GM18498 (cell line): ENCODE results near the gene TP53TG5.
A peak's percentile ranks its signal among the peaks of the same experiment; 100 is the strongest.

Source experiments
- ATAC-seq: cut with Tn5 transposase; IDR thresholded peaks from one replicate; pipeline ENCODE4 v1.9.1; 2021; ENCODE audit warnings: mild to moderate bottlenecking, moderate library complexity; ENCODE audit not compliant: unreplicated experiment

TP53TG5 gene

DNA sequence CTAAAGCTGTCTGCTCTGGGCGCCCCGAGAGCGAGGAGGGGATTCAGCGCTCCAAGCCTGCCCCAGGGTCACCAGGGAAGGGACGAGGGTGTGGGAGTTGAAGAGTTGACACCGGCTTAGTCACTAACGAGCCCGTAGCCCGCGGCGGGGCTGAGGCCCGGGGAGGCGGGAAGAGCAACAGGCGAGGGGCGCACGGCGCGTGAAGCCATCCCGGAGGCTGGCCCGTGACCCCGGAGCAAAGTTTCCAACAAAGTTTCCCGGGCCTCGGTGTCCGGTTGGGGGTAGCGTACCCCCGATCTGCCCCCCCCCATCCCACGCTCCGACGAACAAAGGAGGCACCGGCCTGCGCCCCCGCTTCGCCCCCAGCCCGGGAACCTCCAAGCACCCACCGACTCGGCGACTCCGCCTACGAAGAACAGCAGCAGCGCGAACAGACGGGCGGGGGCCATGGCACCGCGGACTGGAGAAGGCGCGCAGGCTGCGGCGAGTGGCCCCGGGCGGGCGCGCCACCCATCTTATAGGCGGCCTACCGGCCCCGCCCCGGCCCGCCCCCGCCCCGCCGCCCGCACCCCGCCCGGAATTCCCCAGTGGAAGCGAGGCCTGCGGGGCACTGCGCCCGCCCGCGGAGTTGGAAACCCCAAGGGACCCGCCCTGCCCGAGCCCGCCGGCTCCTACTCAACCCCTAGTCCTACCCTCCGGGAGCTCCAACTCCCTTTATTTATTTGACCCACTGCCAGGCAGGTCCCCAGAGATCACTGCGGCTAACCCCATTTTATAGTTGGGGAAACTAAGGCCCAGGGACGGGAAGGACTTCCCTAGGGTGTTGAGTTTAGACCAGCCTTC is 30.0 kb downstream of the TP53TG5 start, which contains the start of gene SDC4:
Gene SDC4, minus strand, starts transcription at position 489 of the 843 bp plus-strand sequence. Its CDS starts 40 bp downstream, at position 449.
- ATAC-seq: peak; percentile 53

DNA sequence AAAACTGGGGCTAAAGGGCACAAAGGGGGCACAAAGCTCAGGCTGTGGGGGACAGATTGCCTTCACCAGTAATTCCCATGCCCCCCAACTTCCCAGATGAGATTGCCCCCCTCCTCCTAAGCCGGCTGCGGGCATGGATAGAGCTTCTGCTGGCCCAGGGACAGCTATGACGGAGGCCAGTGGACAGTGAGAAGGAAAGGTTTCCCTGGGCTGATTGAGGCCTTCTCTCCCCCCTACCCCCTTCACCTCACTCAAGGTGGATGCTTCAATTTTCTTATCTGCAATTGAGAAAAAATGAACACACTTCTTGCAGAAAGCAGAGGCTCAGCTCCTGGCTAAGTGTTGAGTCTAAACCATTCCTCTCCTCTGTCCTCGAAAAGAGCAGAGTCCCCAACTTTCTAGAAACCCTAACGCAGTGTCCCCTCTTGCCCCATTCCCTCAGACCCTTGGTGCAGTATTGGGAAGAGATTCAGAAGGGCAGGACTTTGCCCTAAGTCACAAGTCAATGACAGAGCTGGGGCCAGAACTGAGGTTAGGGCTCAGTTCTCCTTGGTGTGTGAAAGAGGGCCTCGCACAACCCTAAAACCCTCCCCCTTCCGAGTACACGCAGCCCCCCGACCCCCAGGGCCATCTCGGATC is 30.7 kb downstream of the TP53TG5 start:
- no peak for ATAC-seq

DNA sequence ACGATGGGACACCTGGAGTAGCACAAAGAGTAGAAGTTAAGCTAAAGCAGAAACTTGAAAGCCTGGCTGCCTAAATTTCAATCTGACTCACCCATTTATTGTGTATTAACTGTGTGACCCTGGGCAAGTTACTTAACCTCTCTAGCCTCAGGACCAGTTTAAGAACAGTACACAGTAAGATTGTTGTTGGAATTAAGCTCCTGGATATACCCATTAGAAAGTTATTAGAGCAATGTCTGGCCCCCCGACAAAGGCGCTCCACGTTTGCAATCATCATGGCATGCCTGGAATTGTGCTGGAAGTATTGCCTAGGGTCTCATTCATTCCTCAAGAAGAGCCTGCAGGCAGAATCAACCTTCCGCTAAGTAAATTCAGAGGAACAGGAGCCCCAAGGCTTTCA is 31.3 kb downstream of the TP53TG5 start:
- ATAC-seq: no peak

DNA sequence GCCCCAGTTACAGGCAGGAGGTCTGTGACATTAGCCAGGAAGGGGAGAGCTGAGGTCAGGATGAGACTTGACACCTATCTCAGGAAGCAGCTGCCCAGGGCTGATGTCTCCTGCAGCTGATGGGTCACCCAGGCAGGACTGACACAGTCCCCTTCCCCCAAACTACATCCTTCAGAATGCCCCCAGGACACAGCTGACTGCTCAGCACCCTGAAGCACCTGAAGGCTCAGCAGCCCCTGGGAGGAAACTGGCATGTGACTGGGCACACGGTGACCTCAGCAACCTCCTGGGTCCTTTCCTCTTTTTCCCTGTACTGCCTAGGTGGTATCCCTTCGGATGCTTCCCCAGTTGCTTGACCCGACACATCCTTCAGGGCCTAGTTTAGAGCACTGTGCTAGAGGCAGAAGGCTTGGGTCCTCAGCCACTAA is 31.8 kb downstream of the TP53TG5 start:
- ATAC-seq: no peak

DNA sequence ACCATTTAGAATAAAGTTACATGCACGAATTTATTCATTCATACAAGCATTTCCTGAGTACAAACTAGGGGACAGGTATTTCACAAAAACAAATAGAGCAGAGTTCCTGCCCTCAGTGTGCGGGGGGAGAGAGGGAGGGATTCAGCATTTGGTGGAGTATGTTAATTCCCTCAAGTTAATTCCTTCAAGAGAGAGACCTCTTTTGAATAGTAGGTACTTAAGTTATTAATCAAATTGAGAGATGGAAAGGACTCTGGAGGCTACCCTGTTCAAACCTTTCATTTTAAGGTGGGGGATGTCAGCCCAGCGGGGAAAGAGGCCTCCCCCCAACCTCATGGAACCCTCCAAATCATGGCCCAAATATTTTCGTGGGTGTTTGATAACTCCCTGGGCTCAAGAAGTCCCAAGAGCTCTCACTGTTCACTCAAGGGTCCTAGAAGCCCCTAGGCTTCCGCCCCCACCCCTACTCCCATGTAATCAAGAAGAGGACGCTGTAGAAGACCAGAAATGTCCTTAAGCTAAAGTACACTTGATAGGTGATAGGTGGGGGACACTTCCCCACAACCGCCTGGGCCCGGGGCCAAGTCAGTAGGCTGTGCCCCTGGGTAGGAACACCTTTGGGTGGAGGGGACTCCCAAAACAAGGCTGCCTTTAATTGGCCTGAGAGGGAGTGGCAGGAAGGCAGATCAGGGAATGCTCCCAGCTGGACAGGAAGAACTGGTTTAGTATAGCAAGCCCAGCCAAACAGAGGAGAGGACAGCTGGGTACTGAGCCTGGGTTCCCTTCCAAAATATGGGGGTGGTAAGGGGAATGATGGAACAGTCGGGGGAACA is 32.8 kb downstream of the TP53TG5 start:
- no peak for ATAC-seq

DNA sequence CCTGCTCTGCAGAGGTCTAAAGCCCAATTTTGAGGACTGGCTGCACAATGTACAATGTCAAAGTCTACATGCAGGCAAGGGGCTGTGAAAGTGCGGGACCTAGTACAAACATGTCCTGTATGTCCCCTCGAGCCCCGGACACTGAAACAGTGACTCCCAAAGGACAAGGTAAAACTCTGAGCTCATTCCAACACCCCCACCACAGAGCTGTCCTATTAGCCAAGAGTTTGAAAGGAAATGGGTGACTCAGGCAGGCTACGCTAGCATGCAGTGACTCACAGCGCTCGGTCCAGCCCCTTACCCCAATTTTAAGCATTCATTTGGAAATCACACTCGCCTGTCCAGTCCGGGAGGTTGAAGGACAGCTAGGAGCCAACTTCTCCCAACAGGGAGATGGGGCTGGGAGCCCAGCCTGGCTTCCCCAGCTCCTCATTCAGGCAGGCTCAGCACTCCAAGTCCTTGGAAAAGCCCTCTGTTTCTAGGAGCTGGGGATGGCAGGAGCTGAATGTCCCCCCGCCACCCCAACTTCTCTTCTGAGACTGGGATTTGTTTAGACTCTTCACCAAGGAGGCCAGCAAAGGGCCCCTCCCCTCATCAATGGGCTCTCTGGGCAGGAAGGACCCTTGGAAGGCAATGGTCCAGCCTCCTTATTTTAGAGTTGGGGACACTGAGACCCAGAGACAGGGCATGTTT is 33.8 kb downstream of the TP53TG5 start:
- no peak for ATAC-seq

DNA sequence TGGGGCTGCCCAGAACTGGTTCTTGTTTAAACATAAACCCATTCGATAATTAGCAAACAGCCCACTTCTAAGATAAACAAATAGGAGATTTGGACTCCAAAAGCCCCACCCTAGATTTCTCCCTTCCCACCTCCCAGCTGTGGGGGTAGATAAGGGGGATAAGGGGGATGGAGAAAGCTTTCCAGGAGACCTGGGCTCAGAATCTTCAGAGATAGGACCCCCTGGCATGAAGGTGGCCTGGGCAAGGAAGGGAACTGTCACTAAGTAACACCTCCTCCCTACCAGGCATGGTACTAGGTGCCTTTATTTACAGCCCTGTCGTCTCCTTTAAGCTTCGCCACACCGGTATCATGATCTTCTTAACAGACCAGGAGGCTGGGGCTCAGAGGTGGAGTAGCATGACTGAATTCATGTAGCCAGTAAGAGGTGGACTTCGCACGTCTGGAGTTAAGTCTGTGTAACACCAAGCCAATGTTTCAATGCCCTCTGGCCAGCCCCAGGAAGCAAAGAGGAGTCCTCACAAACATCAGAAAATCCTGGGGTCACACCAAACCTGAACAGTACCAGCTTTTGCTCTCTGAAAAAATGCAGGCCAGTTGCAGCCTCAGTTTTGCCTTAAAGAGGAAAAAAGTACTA is 34.5 kb downstream of the TP53TG5 start:
- no peak for ATAC-seq

DNA sequence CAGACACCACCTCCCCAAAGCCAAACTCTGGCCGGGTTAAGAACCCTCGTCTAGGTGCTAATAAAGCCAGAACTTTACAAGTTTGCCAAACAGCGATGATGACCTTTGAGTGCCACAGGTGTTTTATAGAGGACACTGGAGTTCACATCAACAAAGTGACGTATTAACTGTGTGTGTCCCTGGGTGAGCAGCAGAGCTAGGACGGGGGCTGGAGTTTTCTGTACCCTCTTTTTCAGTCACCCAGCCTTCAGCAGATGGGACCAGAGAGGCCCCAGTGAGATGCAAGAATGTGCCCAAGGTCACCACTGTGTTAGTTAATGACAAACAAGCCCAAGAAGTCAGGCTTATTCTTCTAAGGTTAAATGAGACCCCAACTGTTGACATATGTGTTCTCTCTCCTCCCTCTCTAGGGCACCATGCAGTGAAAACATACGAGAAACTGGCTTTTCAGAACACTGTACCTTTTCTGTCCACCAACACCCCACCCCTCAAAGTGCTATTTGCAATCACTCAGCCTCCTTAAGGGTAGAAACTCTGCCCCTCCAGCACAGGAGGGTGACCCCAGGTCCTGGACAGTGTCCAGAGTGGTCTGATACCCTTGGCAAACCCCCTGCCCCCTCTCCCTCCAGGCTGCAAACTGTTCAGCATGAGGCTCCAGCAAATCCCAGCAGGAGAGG is 35.1 kb downstream of the TP53TG5 start:
- no peak for ATAC-seq

DNA sequence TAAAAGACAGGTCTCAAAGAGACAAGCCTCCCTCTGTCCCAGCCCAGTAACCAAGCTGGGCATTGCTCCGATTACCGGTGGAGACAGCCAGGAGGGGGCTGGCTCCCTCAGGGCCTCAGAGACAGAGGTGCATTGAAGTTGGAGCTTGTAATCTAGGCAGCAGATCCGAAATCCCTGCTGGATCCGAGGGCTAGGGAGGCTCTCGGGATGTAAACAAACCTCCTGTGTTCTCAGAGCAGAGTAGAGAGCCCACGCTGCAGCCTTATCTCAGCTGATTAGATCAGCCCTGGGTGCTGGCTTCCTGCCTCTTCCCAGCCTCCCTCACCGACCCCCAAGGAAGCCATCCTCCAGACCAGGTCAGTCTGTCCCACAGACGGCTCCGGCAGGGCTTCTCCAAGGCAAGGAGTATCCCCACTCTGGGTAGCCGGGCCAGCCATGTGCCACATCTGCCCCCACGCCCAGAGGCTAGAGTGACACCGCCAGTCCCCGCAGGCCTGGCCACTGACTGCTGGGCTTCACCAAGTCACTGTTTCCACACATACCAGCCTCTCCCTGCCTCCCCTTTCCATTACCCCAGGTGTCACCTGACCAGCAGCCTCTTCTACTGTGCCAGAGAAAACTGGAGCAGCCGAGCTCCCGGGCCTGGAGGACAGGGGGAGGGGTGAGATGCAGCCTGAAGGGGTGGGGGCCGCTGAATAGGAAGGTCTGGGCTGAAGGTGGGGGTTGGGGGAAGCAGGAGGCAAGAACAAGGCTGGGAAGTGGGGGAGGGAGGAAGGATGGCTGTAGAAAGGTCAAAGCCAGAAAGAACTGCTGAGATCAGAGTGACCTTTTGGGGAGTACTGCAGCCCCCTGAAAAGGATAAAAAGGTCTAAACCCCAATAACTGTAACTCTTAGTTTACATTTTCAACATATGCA is 35.9 kb downstream of the TP53TG5 start:
- ATAC-seq: no peak

DNA sequence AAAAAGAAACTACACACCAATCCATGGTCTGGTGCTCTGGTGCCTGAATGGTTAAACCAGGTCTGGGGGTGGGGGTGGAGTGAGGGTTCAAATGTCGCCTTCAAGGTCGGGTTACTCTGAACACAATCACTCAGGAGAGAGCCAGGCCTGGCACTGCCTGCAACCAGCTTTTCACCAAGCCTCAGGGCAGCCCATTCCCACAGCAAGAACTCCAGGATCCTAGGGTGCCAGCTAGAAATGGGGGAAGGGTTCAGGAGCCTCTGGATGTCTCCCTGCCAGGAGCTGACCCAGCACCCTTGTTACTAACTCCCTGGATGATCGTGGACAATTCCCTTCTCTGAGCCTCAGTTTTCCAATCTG is 36.6 kb downstream of the TP53TG5 start:
- no peak for ATAC-seq

DNA sequence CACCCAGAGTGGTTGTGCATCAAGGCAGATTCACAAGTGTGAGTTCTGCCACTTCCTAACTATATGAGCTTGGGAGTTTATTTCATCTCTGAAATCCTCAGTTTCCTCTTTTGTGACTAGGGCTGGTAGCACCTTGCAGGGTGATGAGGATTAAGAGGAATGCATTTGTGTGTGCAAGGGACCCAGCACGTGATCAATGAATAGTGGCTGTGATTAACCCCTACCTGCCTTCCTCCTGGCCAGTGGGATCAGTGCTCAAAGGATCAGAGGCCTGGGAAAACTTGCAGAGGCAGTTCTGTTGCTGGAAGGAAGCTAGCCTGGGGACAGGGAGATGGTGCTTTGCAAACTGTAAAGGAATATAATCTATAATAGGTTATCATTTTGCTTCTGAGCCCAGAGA is 37.2 kb downstream of the TP53TG5 start:
- no peak for ATAC-seq

DNA sequence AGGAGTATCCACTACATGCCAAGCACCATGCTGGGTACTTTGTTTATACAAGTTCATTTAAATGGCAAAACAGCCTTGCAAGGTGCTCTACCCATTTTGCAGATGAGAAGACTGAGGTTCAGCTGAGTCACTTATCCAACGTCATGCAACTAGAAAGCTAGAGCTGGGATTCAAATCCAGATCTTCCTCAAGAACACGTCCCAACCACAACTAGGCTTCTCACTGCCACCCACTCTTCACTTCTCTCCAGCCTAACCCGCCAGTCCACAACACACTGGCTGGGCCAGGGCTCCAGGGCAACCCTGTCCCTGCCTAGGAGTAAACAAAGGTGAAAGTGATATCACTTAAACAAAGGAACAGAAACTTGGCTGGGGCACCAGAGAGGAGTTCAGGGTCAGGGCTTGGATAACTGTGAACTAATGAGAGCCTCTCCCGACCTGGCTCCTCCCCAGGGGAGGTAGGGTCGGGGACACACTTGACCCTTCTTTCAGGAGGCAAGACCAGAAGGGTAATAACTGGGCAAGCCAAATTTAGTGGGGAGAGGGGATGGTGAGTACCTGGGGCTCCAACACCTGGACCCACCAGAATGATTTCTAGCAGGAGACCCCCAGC is 37.8 kb downstream of the TP53TG5 start:
- no peak for ATAC-seq

DNA sequence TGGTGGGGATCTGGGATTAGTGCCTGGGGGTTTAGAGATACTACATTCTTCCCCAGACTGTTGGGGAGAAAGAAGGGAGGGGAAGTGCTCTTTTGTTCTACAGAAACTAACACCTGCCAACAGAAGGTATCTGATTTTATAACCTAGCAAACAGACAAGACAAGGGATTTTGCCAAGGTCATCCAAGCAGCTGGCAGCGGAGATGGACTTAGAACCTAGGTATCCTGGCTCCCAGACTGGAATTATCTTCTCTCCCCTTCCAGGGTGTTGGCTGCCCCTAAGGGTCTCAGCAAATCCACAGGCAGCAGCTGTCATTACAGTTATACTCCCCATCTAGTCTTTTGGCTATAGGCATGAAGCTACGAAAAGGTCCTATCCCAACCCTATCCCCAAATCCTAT is 38.3 kb downstream of the TP53TG5 start:
- ATAC-seq: no peak

DNA sequence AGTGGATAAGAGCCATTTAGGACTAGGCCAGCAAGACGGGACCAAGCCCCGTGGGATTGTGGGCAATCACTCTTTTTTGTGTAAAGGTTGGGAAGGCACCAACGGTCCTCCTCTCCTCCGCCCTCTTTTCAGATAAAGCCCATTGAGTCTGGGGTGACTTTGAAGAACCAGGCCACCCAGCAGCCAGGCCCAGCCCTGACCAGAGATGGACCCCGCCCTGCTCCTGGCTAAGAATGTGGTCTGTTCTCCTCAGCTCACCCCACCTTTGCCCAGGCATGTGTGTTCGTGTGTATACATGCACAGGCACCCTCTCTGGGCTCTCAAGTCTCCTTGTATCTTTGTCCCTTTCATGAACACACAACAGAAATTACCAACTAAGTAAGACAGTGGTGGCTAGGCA is 39.0 kb downstream of the TP53TG5 start:
- no peak for ATAC-seq

DNA sequence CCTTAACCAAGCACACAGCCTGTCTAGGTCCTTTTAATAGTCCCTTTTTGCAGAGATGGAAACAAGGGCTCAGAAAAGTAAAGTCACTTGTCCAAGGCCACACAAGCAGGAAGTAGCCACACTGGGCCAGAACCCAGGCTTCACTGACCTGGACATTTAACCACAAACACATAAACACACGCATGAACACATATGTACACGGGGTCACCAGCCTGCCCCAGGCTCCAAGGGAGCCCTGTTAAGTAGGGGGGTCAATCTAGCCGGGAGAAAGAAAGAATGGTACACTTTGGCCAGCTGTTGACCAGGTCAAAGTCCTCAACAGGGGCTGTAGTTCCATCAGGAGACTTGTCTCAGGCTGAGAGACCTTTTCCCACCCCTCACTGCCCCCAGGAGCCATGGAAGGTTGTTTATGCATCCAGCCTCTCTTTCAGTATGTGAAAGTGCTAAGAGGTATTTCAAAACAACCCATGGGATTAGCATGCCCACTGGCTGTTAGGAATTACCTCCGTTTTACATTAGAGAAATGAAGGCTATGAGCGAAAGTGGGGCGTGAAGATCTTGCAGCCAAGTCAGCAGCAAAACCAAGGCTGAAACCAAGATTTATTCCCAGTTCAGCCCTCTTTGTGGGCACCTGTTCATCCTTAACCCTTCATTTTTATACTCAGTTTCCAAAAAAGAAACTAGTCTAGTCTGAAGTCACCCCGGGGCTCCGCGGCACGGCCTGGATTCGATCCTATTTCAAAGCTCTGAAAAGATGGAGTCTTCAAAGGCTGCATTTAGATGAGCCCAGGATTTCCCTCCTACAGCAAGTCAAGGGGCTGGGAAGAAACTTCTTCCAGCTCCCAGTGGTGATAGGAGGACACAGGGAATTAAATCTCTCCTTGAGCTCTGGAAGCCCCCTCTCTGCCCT is 39.7 kb downstream of the TP53TG5 start:
- no peak for ATAC-seq

DNA sequence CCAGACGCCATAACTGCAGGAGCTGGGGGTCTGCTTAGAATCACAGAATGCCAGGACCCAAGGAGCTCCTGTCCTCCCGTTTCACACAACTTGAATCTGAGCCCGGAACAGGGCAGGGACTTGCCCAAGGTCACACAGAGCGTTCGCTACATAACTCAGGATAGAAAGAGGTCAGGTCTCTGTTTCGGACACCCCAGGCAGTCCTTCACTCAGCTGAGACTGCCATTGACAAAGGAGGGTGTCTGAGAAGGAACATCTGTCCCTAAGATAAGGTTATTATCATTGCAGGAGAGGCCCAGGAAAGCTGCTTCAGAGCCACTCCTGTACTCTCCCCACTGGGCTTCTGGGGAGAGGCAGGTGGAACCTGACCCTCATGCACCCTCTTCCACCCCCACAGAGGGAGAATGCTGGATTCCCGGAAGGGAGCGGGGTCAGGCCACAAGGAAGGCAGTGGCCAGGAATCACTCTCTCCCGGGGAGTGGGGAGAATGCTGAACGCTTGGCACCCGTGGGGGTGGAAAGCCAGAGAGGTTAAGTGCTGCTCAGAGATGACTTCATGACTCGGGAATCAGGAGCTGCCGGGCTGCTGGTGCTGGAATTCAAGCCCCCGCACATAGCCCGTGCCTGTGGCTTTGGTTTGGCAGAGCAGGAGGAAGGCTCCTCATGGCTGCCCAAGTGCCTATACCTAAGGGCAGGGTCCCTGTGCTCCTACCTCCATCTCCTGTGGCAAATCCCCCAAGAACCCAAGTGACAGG is 40.6 kb downstream of the TP53TG5 start:
- no peak for ATAC-seq
